Limb (tissue), 2 donors: ENCODE measurements around the gene TAS2R43.
"Not testable (repeated sequence)": the region's sequence is repeated elsewhere in the genome, so short reads cannot be mapped to it uniquely, and the experiment has no call there.

Source experiments
- DNase-seq, 2 donors: peaks; one replicate each; pipeline ENCODE4 v3.0.0-alpha.2; 2016; ENCODE audit errors: extremely low spot score in 2 of 2

TAS2R43 gene

GRCh38 chr12:11092128-11092527 is at the start of gene TAS2R43:
TSS of gene TAS2R43 (minus strand) at chr12:11092313. CDS start at chr12:11092229, 84 bp downstream.
- DNase-seq, result no peak

- no peak for DNase-seq
Measured at GRCh38 chr12:11136075-11136474, 44.0 kb upstream of the TAS2R43 start.

GRCh38 chr12:11134305-11134704 is 42.2 kb upstream of the TAS2R43 start, which contains the start of gene TAS2R30:
TSS of gene TAS2R30 (minus strand) at chr12:11134644. CDS start at chr12:11134244, 400 bp downstream.
- DNase-seq, result no peak

- DNase-seq, result no peak
Measured at GRCh38 chr12:11133816-11134215, 41.7 kb upstream of the TAS2R43 start.

- DNase-seq, result no peak
Measured at GRCh38 chr12:11133162-11133561, 41.0 kb upstream of the TAS2R43 start.

- no peak for DNase-seq
Measured at GRCh38 chr12:11130999-11131398, 38.9 kb upstream of the TAS2R43 start.

- DNase-seq, result no peak
Measured at GRCh38 chr12:11130382-11130781, 38.3 kb upstream of the TAS2R43 start.

GRCh38 chr12:11114130-11114529 is 22.0 kb upstream of the TAS2R43 start:
- not testable (repeated sequence) for DNase-seq

GRCh38 chr12:11111213-11111612 is 19.1 kb upstream of the TAS2R43 start:
- DNase-seq, result not testable (repeated sequence)

- DNase-seq, result no peak
Measured at GRCh38 chr12:11108862-11109261, 16.7 kb upstream of the TAS2R43 start.

- DNase-seq, result no peak
Measured at GRCh38 chr12:11107719-11108118, 15.6 kb upstream of the TAS2R43 start.

GRCh38 chr12:11106288-11106687 is 14.2 kb upstream of the TAS2R43 start:
- no peak for DNase-seq

- DNase-seq, result no peak
Measured at GRCh38 chr12:11105546-11105945, 13.4 kb upstream of the TAS2R43 start.

GRCh38 chr12:11094910-11095309 is 2.8 kb upstream of the TAS2R43 start:
- DNase-seq, result not testable (repeated sequence)

GRCh38 chr12:11089246-11089645 is 2.9 kb downstream of the TAS2R43 start:
- no peak for DNase-seq

- no peak for DNase-seq
Measured at GRCh38 chr12:11085419-11085818, 6.7 kb downstream of the TAS2R43 start.

GRCh38 chr12:11081987-11082386 is 10.1 kb downstream of the TAS2R43 start:
- no peak for DNase-seq

GRCh38 chr12:11078246-11078645 is 13.9 kb downstream of the TAS2R43 start:
- no peak for DNase-seq

GRCh38 chr12:11075642-11076041 is 16.5 kb downstream of the TAS2R43 start:
- DNase-seq, result no peak

- DNase-seq, result no peak
Measured at GRCh38 chr12:11071414-11071813, 20.7 kb downstream of the TAS2R43 start.

- no peak for DNase-seq
Measured at GRCh38 chr12:11070999-11071398, 21.1 kb downstream of the TAS2R43 start.

- no peak for DNase-seq
Measured at GRCh38 chr12:11069854-11070365, 22.2 kb downstream of the TAS2R43 start.

- no peak for DNase-seq
Measured at GRCh38 chr12:11067514-11067913, 24.6 kb downstream of the TAS2R43 start.

GRCh38 chr12:11062194-11062593 is 29.9 kb downstream of the TAS2R43 start, which contains the start of gene TAS2R46:
TSS of gene TAS2R46 (minus strand) at chr12:11062294. CDS start at chr12:11062294, 0 bp downstream.
- DNase-seq, result not testable (repeated sequence)
